ENCODE data around the gene PDYN.

PDYN gene

DNA sequence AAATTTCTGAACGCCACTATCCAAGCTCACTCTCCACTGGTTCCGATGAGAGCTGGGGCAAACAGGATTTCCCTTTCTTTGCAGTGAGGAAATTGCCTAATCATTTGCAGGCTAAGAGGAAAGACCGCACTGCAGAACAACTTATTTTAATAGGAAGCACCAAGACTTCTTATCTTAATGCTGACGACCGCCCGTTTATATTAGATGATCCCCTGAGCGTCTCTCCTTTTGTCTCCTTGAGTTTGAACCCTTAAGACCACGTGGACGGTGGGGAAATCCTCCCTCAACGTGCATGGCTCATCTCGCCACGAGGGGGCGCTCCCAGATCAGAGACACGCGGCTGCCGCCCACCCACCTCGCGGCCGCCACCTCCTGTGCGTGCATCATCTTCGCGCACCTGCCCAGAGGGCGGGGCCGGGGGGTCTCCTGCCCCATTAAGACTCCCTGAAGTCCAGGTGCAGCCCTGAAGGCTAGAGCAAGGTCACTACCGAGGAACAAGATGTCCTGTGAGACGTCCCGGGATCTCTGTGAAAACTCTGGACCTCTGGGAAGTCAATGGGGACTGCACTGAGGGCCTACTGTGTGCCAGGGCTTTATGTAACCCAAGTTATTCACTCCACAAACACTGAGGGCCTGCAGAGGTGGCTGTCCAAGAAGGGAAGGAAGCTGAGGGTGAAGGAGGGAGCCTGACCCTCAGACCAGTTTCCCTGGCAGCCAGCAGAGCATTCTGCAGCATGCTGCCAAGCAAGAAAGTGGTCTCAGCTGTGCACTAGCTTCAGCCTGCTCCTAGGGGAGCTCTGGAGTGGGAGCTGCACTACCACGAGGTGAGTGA, 28.1 kb downstream of the PDYN start:
- no peak overlapping the region for H3K27ac ChIP-seq (ENCODE audit: low read length)
- peaks cover 0 to 8% of the 10 kb centered on the region in 2 donors for H3K4me1 ChIP-seq (ENCODE audit: control insufficient read depth in 1 of 2, insufficient read depth in 2 of 2, low read length in 2 of 2)
- no peaks in the 10 kb centered on the region for H3K27me3 ChIP-seq (ENCODE audit: low read depth, low read length)
- H3K36me3 ChIP-seq (ENCODE audit: control insufficient read depth in 1 of 2, insufficient read depth in 2 of 2, low read length in 2 of 2), result no peaks in the 10 kb centered on the region
- H3K4me3 ChIP-seq (ENCODE audit: low read depth in 1 of 2, low read length in 2 of 2), result peak overlapping the region; percentile 23 to 26
- no peaks in the 10 kb centered on the region for H3K9me3 ChIP-seq (ENCODE audit: control insufficient read depth in 1 of 2, low read length in 2 of 2)

DNA sequence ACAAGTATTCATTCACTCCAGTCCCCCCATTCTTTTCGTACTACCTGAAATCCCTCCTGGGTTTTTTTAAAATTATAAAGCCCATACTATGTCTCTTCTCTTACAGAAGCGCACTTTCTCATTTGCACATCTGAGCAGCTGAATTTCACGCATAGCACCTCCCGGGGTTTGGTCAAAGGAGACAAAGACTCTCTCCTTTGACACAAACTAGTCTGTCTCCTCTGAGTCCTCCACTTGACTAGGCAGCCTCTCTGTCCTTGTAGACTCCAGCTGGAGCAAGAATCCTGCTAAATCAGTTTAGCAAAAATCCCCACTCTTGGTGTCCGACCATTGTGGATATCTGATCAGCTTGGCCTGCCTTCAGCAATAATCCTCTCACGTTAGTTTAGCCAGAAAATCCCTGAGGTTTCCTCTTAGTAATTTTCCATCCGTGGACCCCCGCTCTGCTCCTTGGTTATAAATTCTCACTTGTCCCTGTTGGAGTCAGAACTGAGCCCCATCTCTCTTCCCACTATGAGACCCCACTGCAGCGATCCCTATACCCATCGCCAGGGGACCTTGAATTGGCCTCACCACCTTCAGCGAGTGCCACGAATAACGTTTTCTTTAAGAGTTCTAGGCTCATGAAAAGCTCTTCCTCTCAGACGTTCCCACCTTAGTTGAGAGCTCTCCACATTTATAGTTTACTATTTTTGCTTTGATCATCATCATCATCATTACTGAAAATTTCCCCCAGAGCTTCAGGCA, 29.0 kb downstream of the PDYN start:
- H3K36me3 ChIP-seq (ENCODE audit: control insufficient read depth in 1 of 2, insufficient read depth in 2 of 2, low read length in 2 of 2), result no peaks in the 10 kb centered on the region
- peak overlapping the region in 1 of 2 donors; percentile 26 for H3K4me3 ChIP-seq (ENCODE audit: low read depth in 1 of 2, low read length in 2 of 2)
- H3K27ac ChIP-seq (ENCODE audit: low read length), result no peak overlapping the region
- peaks cover 0 to 8% of the 10 kb centered on the region in 2 donors for H3K4me1 ChIP-seq (ENCODE audit: control insufficient read depth in 1 of 2, insufficient read depth in 2 of 2, low read length in 2 of 2)
- no peaks in the 10 kb centered on the region for H3K27me3 ChIP-seq (ENCODE audit: low read depth, low read length)
- no peaks in the 10 kb centered on the region for H3K9me3 ChIP-seq (ENCODE audit: control insufficient read depth in 1 of 2, low read length in 2 of 2)

DNA sequence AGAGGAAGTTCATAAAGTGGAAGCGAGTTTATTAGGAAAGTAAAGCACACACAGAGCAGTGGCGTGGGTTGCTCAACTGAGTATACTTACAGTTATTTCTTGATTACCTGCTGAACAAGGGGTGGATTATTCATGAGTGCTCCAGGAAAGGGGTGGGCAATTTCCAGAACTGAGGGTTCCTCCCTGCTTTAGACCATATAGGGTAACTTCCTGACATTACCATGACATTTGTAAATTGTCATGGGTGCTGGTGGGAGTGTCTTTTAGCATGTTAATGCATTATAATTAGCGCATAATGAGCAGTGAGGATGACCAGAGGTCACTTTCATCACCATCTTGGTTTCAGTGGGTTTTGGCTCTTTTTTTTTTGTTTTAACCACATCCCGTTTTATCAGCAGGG, 29.8 kb downstream of the PDYN start:
- Histone ChIP-seq H3K4me1 (ENCODE audit: control insufficient read depth in 1 of 2, insufficient read depth in 2 of 2, low read length in 2 of 2) (peaks cover 0 to 8% of the 10 kb centered on the region in 2 donors), H3K27me3 (ENCODE audit: low read depth, low read length) (no peaks in the 10 kb centered on the region), H3K27ac (ENCODE audit: low read length) (no peak overlapping the region), H3K36me3 (ENCODE audit: control insufficient read depth in 1 of 2, insufficient read depth in 2 of 2, low read length in 2 of 2) (no peaks in the 10 kb centered on the region), H3K9me3 (ENCODE audit: control insufficient read depth in 1 of 2, low read length in 2 of 2) (no peaks in the 10 kb centered on the region), H3K4me3 (ENCODE audit: low read depth in 1 of 2, low read length in 2 of 2) (no peak overlapping the region)

DNA sequence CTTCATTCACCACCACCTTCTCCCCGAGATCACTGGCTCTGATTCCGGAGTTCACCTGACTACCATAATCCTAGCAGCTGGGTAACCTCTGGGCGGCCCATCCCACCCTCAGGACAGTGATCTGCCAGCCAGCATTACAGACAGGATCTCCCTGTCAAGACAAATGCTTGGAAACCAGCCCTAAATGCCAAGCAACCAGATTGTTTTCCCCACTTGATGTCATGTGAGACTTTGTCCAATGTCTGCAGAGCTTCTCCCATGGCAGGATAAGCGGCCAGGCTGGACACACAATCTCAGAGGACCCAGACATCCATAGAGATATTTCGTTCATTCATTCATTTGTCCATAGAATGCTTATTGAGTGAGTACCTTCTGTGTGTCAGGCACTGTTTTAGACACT, 32.5 kb downstream of the PDYN start:
- Histone ChIP-seq H3K4me3 (ENCODE audit: low read depth in 1 of 2, low read length in 2 of 2) (no peak overlapping the region), H3K27me3 (ENCODE audit: low read depth, low read length) (no peaks in the 10 kb centered on the region), H3K36me3 (ENCODE audit: control insufficient read depth in 1 of 2, insufficient read depth in 2 of 2, low read length in 2 of 2) (no peaks in the 10 kb centered on the region), H3K9me3 (ENCODE audit: control insufficient read depth in 1 of 2, low read length in 2 of 2) (no peaks in the 10 kb centered on the region), H3K4me1 (ENCODE audit: control insufficient read depth in 1 of 2, insufficient read depth in 2 of 2, low read length in 2 of 2) (peaks cover 0 to 8% of the 10 kb centered on the region in 2 donors), H3K27ac (ENCODE audit: low read length) (no peak overlapping the region)

DNA sequence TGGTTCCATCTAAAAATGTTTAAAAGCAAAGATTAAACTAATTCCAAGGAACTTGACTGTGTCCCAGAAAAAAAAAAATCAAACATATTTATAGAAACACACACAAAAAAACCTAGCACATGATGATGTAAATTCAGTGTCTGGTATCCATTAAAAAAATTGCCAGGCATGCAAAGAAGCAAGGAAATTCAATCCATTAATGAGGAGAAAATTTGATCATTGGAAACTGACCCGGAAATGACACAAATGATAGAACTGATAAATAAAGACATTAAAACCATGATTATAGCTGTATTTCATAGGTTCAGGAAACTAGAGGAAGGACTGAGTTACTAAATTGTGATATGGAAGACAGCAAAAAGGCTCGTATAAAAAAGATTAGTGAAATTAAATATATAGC, 34.7 kb downstream of the PDYN start:
- no peak overlapping the region for H3K4me3 ChIP-seq (ENCODE audit: low read depth in 1 of 2, low read length in 2 of 2)
- no peaks in the 10 kb centered on the region for H3K36me3 ChIP-seq (ENCODE audit: control insufficient read depth in 1 of 2, insufficient read depth in 2 of 2, low read length in 2 of 2)
- no peak overlapping the region for H3K27ac ChIP-seq (ENCODE audit: low read length)

DNA sequence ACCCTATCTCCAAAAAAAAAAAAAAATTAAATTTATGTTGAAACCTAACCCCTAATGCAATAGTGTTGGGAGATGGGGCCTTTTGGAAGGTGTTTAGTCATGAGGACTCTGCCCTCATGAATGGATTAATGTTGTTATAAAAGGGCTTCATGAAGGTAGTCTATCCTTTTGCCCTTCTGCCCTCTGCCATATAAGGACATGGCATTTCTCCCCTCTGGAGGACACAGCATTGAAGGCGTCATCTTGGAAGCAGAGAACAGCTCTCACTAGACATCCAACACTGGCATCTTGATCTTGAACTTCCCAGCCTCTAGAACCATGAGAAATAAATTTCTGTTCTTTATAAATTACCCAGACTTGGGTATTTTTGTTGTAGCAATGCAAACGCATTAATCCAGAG, 35.4 kb downstream of the PDYN start:
- H3K27ac ChIP-seq (ENCODE audit: low read length), result no peak overlapping the region
- H3K36me3 ChIP-seq (ENCODE audit: control insufficient read depth in 1 of 2, insufficient read depth in 2 of 2, low read length in 2 of 2), result no peaks in the 10 kb centered on the region
- H3K4me3 ChIP-seq (ENCODE audit: low read depth in 1 of 2, low read length in 2 of 2), result no peak overlapping the region
- H3K27me3 ChIP-seq (ENCODE audit: low read depth, low read length), result no peaks in the 10 kb centered on the region
- H3K9me3 ChIP-seq (ENCODE audit: control insufficient read depth in 1 of 2, low read length in 2 of 2), result no peaks in the 10 kb centered on the region
- H3K4me1 ChIP-seq (ENCODE audit: control insufficient read depth in 1 of 2, insufficient read depth in 2 of 2, low read length in 2 of 2), result no peaks in the 10 kb centered on the region

More for the DNA sequence above, 34.7 kb downstream of the PDYN start:
- no peaks in the 10 kb centered on the region for H3K9me3 ChIP-seq (ENCODE audit: control insufficient read depth in 1 of 2, low read length in 2 of 2)
- H3K4me1 ChIP-seq (ENCODE audit: control insufficient read depth in 1 of 2, insufficient read depth in 2 of 2, low read length in 2 of 2), result no peaks in the 10 kb centered on the region
- no peaks in the 10 kb centered on the region for H3K27me3 ChIP-seq (ENCODE audit: low read depth, low read length)

DNA sequence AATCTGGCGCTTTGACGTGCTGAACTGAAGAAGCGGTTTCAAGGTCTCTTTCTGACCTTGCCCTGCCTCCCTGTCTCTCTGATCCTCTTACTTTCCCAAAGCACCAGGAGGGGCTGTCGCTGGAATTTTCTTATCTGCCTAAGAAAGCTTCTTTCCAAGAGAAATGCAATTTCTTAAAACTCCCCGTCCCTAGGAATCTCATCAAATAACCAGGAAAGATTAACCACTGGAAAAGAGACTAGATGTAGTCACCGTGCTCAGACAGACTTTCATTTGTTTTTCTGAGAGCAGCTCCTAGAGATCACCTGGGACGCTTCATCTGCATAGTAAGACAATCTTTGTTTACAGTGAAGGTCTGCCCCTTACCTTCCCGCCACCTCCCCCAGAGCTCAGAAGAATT, 38.6 kb downstream of the PDYN start:
- H3K4me1 ChIP-seq (ENCODE audit: control insufficient read depth in 1 of 2, insufficient read depth in 2 of 2, low read length in 2 of 2), result no peaks in the 10 kb centered on the region

DNA sequence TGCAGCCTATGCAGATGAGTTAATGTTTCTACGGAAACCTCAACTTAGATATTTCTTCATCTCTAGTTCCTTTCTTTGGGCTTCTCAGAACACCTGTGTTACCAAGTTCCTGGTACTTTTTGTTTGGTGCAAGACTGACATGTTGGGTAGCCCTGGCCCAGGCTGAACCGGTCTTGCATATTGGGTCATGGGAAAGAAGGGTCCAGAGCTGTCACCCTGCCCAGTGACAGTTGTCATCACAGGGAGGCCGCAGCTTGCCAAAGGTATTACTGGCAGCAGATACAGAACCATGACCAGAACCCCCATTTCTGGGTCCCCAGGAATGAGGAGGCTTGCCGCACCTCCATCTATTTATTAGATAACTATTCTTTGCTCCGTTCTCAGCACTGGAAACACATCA, 40.2 kb downstream of the PDYN start:
- no peaks in the 10 kb centered on the region for H3K4me1 ChIP-seq (ENCODE audit: control insufficient read depth in 1 of 2, insufficient read depth in 2 of 2, low read length in 2 of 2)

More for the DNA sequence above, 38.6 kb downstream of the PDYN start:
- Histone ChIP-seq H3K27ac (ENCODE audit: low read length) (no peak overlapping the region), H3K27me3 (ENCODE audit: low read depth, low read length) (no peaks in the 10 kb centered on the region), H3K36me3 (ENCODE audit: control insufficient read depth in 1 of 2, insufficient read depth in 2 of 2, low read length in 2 of 2) (no peaks in the 10 kb centered on the region), H3K4me3 (ENCODE audit: low read depth in 1 of 2, low read length in 2 of 2) (no peak overlapping the region), H3K9me3 (ENCODE audit: control insufficient read depth in 1 of 2, low read length in 2 of 2) (no peaks in the 10 kb centered on the region)

DNA sequence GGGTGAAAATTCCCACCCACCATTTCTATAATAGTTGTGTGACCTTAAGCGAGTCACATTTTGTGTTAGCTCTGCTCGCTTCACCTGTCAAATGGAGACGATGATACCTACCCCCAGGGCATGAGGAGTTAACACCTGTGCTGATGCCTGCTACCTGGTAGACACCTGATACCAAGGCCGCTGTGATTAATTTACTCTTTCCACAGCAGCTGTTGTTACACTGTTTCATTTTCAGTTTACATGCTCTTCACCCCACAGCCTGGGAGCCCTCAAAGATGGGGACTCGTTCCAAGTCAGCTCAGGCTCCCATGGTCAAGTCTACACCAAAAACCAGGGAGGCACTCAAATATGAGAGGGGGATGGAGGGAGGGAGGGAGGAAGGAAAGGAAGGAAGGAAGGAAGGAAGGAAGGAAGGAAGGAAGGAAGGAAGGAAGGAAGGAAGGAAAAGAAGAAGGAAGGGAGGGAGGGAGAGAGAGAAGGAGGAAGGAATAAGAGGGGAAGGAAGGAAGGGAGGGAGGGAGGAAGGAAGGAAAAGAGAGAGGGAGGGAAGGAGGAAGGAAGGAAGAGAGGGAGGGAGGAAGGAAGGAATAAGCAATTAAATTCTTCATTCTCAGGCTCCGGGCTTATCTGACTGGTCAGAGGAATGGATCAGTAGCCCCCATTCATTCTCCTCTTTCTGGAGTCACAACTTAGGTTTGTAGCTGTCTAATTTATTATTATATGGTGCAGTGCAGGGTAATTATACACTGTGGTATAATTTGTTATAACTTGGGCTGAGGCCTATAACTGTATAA, 40.9 kb downstream of the PDYN start:
- Histone ChIP-seq H3K27ac (ENCODE audit: low read length) (no peak overlapping the region), H3K9me3 (ENCODE audit: control insufficient read depth in 1 of 2, low read length in 2 of 2) (no peaks in the 10 kb centered on the region), H3K4me3 (ENCODE audit: low read depth in 1 of 2, low read length in 2 of 2) (no peak overlapping the region), H3K27me3 (ENCODE audit: low read depth, low read length) (no peaks in the 10 kb centered on the region), H3K4me1 (ENCODE audit: control insufficient read depth in 1 of 2, insufficient read depth in 2 of 2, low read length in 2 of 2) (no peaks in the 10 kb centered on the region), H3K36me3 (ENCODE audit: control insufficient read depth in 1 of 2, insufficient read depth in 2 of 2, low read length in 2 of 2) (no peaks in the 10 kb centered on the region)

More for the DNA sequence above, 40.2 kb downstream of the PDYN start:
- Histone ChIP-seq H3K27ac (ENCODE audit: low read length) (no peak overlapping the region), H3K4me3 (ENCODE audit: low read depth in 1 of 2, low read length in 2 of 2) (no peak overlapping the region), H3K9me3 (ENCODE audit: control insufficient read depth in 1 of 2, low read length in 2 of 2) (no peaks in the 10 kb centered on the region), H3K36me3 (ENCODE audit: control insufficient read depth in 1 of 2, insufficient read depth in 2 of 2, low read length in 2 of 2) (no peaks in the 10 kb centered on the region), H3K27me3 (ENCODE audit: low read depth, low read length) (no peaks in the 10 kb centered on the region)

DNA sequence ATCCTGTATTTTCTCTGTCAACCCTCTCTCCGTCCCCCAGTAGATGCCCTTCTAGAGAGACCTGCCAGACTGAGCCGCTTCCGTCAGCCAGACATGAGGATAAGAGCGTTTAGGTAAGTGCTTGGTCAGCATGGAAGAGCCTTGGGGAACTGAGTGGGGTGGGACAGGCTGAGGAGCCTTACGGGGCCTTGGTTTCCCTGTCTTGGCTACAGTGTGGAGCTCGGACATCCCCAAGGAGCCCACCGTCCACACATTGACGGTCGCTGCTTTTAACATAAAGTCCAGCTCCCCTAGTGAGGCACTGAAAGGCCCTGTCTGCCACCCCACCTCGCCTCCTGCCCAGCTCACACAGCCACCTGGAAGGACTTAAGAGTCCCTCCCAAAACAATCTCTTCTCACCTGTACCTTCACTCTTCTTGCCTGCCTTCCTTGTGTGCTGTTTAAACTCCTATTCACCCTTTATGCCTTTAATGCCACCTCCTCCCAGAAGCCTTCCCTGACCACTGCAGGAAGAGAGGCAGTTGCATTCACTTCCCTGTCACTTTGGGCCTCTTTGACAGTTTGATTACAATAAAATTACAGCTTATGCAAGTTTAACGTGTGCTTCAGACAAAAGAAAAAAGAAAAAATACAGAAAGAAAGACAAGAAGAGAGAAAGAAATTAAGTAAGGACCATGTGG, 42.3 kb downstream of the PDYN start:
- H3K4me1 ChIP-seq (ENCODE audit: control insufficient read depth in 1 of 2, insufficient read depth in 2 of 2, low read length in 2 of 2), result peaks cover 0 to 7% of the 10 kb centered on the region in 2 donors
- no peak overlapping the region for H3K27ac ChIP-seq (ENCODE audit: low read length)
- H3K27me3 ChIP-seq (ENCODE audit: low read depth, low read length), result no peaks in the 10 kb centered on the region
- H3K9me3 ChIP-seq (ENCODE audit: control insufficient read depth in 1 of 2, low read length in 2 of 2), result no peaks in the 10 kb centered on the region
- no peak overlapping the region for H3K4me3 ChIP-seq (ENCODE audit: low read depth in 1 of 2, low read length in 2 of 2)
- no peaks in the 10 kb centered on the region for H3K36me3 ChIP-seq (ENCODE audit: control insufficient read depth in 1 of 2, insufficient read depth in 2 of 2, low read length in 2 of 2)
